ENCODE results near the gene ANKRD42.
"Not testable (repeated sequence)": the region's sequence is repeated elsewhere in the genome, so short reads cannot be mapped to it uniquely, and the experiment has no call there.

Gene ANKRD42

GRCh38 chr11:83206221-83206620 is 12.7 kb downstream of the ANKRD42 start:
- Histone ChIP-seq H3K4me3 (ENCODE audit: low read depth in 1 of 2, low read length in 1 of 2) (no peak overlapping the region), H3K27ac (no peak overlapping the region), H3K4me1 (ENCODE audit: control insufficient read depth in 1 of 2, insufficient read depth in 1 of 2, low read depth in 1 of 2, low read length in 1 of 2) (no peaks in the 10 kb centered on the region), H3K9me3 (no peaks in the 10 kb centered on the region), H3K27me3 (no peaks in the 10 kb centered on the region), H3K36me3 (no peaks in the 10 kb centered on the region)
- TF ChIP-seq CTCF (IDR thresholded peaks at IDR 0.05) = no peak

- H3K27ac ChIP-seq; H3K36me3 ChIP-seq; H3K4me1 ChIP-seq (ENCODE audit: control insufficient read depth in 1 of 2, insufficient read depth in 1 of 2, low read depth in 1 of 2, low read length in 1 of 2); H3K9me3 ChIP-seq; H3K4me3 ChIP-seq (ENCODE audit: low read depth in 1 of 2, low read length in 1 of 2); H3K27me3 ChIP-seq: not testable (repeated sequence)
Measured at GRCh38 chr11:83206771-83207382, 13.4 kb downstream of the ANKRD42 start.

GRCh38 chr11:83219095-83219494 is 25.6 kb downstream of the ANKRD42 start:
- H3K27ac ChIP-seq = no peak overlapping the region
- TF ChIP-seq CTCF (IDR thresholded peaks at IDR 0.05) = no peak
- no peaks in the 10 kb centered on the region for H3K36me3 ChIP-seq
- H3K4me1 ChIP-seq (ENCODE audit: control insufficient read depth in 1 of 2, insufficient read depth in 1 of 2, low read depth in 1 of 2, low read length in 1 of 2) = no peaks in the 10 kb centered on the region
- no peaks in the 10 kb centered on the region for H3K9me3 ChIP-seq
- no peaks in the 10 kb centered on the region for H3K27me3 ChIP-seq
- H3K4me3 ChIP-seq (ENCODE audit: low read depth in 1 of 2, low read length in 1 of 2) = no peak overlapping the region

GRCh38 chr11:83220260-83220659 is 26.7 kb downstream of the ANKRD42 start:
- Histone ChIP-seq H3K27me3 (no peaks in the 10 kb centered on the region), H3K4me1 (ENCODE audit: control insufficient read depth in 1 of 2, insufficient read depth in 1 of 2, low read depth in 1 of 2, low read length in 1 of 2) (no peaks in the 10 kb centered on the region), H3K36me3 (no peaks in the 10 kb centered on the region), H3K4me3 (ENCODE audit: low read depth in 1 of 2, low read length in 1 of 2) (no peak overlapping the region), H3K9me3 (no peaks in the 10 kb centered on the region), H3K27ac (no peak overlapping the region)
- no peak for TF ChIP-seq CTCF (IDR thresholded peaks at IDR 0.05)

GRCh38 chr11:83221694-83222093 is 28.2 kb downstream of the ANKRD42 start:
- H3K9me3 ChIP-seq = no peaks in the 10 kb centered on the region
- no peak for TF ChIP-seq CTCF (IDR thresholded peaks at IDR 0.05)
- no peaks in the 10 kb centered on the region for H3K27me3 ChIP-seq
- H3K36me3 ChIP-seq = no peaks in the 10 kb centered on the region
- H3K27ac ChIP-seq = no peak overlapping the region
- H3K4me1 ChIP-seq (ENCODE audit: control insufficient read depth in 1 of 2, insufficient read depth in 1 of 2, low read depth in 1 of 2, low read length in 1 of 2) = no peaks in the 10 kb centered on the region
- no peak overlapping the region for H3K4me3 ChIP-seq (ENCODE audit: low read depth in 1 of 2, low read length in 1 of 2)

- Histone ChIP-seq H3K27me3 (no peaks in the 10 kb centered on the region), H3K4me1 (ENCODE audit: control insufficient read depth in 1 of 2, insufficient read depth in 1 of 2, low read depth in 1 of 2, low read length in 1 of 2) (no peaks in the 10 kb centered on the region), H3K4me3 (ENCODE audit: low read depth in 1 of 2, low read length in 1 of 2) (no peak overlapping the region), H3K9me3 (no peaks in the 10 kb centered on the region), H3K36me3 (no peaks in the 10 kb centered on the region), H3K27ac (no peak overlapping the region)
- TF ChIP-seq CTCF (IDR thresholded peaks at IDR 0.05) = no peak
Measured at GRCh38 chr11:83222499-83222898, 29.0 kb downstream of the ANKRD42 start.

All from neutrophil (primary cell).